ENCODE measurements around the gene PPP1R1A.

The PPP1R1A gene, protein sequence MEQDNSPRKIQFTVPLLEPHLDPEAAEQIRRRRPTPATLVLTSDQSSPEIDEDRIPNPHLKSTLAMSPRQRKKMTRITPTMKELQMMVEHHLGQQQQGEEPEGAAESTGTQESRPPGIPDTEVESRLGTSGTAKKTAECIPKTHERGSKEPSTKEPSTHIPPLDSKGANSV

DNA sequence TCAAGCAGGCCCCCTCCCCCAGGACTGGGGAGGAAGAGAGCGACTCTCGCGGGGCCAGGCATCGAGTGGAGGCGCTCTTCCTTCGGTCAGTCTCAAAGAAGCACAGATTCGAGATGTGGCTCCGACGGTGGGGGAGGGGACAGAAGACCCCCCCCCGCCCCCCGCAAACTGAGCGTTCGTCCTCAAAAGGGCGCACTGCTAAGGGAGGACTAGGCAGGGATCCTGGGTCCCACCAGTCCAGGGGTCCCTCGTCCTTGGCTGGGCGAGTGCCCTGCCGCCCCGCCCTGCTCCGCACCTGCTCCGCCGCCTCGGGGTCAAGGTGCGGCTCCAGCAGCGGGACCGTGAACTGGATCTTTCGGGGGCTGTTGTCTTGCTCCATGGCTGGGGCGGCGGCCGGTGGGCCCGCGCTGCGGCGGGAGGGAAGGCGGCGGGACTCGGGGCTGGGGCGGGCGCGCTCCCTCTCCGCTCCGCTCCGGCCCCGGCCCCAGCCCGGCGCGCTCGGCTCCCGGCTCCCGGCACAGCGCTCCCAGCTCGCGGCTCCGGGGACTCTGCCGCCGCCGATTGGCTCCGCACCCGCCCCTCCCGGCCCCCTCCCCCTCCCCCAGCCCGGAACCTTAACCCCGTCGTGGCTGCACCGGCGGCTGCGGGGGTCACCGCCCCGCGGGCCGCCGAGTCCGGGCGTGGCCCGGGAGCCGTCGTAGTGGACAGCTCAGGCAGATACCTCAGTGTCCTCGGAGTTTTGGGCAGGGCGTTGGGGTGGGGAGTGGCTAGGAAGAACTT is at the start of gene PPP1R1A:
TSS of gene PPP1R1A (minus strand) at position 550 of the 780 bp plus-strand sequence. CDS start at position 379, 171 bp downstream.
- DNase-seq (ENCODE audit: low read depth in 2 of 2): no peak

DNA sequence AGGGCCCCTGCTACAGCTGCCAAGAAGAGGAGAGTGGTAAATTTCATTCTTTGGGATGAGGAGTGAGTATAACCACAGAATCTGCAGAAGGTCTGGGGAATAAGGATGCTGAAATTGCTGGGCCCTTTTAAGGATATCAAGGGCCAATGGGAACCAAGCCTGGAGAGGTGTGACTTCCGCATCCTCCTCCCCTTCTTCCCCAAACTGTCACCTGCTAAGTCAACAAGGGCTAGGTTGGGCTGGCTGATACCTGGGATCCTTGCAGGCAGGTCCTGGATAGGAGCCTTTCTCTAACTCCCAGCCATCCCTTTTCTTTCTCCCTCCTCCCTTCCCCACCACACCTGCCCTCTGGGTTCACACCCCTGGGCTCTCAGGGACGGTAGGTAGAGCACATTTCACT is 46.3 kb upstream of the PPP1R1A start, which contains the start of gene LACRT:
TSS of gene LACRT (minus strand) at position 101 of the 400 bp plus-strand sequence. CDS start at position 47, 54 bp downstream.
- DNase-seq (ENCODE audit: low read depth in 2 of 2): no peak

DNA sequence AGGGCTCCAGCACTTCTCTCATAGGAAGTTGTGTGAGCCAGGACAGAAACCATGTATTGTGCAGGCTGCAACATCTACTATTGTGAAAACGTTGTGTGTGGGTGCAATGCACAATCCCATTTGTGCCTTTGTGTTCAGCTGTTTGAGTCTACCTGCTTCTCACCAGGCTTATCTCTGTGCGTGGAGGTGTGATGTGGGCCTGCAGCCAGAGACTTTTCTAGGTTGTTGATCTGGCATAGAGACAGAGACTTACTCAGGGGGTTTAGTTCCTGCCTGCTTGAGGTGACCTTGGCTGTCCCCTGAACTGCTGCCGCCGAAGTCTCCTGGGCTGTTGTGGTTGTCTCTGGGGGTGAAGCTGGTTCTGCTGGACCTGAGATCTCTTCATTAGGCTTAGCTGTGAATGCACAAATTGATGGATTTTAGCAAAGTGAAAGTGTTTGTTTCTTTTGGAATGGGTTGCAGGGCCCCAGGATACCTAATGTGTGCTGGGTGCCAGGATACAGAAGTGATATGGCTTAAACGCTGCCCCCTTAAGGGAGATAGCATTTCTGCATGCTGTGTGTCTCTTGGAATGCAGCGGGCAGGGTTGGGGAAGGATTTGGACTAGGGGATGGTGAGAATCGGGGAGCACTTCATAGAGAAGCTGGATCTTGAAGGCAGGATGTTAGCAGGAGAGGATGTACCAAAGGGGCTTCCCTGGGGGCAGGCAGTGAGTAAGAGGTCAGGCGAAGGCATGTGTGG is 43.7 kb upstream of the PPP1R1A start:
- no peak for DNase-seq (ENCODE audit: low read depth in 2 of 2)

DNA sequence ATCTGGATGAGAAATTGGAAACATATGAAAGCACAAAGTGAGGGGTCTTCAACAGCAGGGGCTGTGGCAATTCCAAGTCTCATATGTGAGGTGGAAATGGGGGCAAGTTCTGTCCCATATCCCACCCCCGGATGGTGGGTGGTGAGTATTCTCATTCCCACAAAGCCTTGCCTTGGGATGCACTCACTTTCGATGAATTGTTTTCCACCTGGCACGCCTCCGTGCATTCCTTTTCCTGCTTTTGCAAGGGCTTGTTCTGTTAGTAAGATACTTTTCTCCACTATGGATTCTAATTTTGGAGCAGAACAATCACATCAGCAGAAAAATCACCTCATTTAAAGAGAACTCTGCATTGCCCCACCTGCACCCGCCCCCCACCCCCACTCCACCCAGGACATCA is 43.1 kb upstream of the PPP1R1A start:
- no peak for DNase-seq (ENCODE audit: low read depth in 2 of 2)

DNA sequence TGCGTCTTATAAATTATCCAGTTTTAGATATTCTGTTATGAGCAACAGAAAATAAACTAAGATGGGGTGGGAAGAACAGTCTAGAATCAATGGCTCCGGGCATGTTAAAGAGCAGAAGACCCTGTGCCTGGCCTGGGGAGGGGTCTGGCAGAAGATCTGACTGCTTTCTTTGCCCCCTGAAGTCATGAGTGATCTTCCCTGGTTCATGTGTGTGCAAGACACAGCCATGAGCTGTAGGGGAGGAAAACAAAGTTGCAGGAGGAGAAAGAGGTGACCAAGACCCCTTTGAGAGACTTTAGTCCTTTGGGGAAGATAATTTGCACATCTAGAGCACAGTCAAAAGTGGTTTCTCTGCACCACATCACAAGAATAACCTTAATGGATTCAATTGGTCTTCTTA is 41.5 kb upstream of the PPP1R1A start:
- no peak for DNase-seq (ENCODE audit: low read depth in 2 of 2)

DNA sequence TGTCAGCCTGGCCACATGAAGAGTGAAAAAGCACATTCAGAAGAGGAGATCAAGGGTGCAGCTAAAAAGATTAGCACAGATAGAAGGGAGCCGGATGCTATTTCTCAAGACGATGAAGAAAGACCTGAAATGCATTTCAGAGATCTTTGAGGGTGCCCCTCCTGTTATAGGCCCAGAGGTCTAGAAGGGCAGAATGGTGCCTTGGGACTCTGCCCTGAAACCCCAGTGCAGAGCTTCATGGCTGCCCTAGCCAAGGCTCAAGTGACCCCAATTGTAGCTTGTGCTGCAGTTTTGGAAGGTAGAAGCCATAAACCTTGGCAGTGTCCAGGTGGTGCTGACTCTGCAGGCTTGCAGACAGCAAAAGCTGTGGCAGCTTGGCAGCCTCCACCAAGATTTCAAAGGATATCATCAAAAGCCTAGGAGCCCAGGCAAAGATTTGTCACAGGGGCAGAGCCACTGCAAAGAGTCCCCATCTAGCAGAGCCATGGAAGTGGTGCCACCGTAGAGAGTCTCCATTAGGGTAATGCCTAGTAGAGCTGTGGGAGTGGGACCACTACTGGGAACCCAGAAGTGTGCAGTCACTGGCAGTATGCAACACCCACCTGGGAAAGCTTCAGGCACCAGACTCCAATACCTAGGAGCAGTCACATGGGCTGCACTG is 39.9 kb upstream of the PPP1R1A start:
- DNase-seq (ENCODE audit: low read depth in 2 of 2): no peak

DNA sequence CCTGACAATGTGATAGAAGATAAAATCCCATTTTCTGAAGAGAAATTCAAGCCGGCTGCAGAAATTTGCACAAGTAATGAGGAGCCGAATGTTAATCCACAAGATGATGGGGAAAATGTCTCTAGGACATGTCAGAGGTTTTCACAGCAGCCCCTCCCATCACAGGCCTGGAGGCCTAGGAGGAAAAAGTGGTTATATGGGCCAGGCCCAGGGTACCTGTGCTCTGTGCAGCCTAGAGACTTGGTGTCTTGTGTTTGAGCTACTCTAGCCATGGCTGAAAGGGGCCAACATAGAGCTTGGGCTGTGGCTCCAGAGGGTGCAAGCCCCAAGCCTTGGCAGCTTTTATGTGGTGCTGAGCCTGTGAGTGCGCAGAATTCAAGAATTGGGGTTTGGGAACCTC is 38.8 kb upstream of the PPP1R1A start:
- no peak for DNase-seq (ENCODE audit: low read depth in 2 of 2)

DNA sequence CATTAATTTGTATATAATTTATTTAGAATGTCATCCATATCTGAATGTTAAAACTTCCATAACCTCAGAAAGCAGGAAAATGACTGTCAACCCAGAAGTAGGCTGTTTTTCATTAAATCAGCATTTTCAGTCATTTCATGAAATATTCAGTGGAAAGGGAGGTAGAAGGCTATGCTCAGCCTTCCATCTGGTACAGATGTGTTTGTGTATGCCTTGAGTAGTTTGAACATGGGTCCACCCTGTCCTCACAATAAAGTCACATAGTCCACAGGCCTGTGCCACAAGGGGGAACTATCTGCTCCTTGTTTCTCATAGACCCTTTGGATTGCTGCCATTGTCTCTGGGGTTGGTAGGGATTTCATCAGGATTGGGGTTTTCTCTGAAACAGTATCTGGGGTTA is 37.1 kb upstream of the PPP1R1A start:
- DNase-seq (ENCODE audit: low read depth in 2 of 2): no peak

DNA sequence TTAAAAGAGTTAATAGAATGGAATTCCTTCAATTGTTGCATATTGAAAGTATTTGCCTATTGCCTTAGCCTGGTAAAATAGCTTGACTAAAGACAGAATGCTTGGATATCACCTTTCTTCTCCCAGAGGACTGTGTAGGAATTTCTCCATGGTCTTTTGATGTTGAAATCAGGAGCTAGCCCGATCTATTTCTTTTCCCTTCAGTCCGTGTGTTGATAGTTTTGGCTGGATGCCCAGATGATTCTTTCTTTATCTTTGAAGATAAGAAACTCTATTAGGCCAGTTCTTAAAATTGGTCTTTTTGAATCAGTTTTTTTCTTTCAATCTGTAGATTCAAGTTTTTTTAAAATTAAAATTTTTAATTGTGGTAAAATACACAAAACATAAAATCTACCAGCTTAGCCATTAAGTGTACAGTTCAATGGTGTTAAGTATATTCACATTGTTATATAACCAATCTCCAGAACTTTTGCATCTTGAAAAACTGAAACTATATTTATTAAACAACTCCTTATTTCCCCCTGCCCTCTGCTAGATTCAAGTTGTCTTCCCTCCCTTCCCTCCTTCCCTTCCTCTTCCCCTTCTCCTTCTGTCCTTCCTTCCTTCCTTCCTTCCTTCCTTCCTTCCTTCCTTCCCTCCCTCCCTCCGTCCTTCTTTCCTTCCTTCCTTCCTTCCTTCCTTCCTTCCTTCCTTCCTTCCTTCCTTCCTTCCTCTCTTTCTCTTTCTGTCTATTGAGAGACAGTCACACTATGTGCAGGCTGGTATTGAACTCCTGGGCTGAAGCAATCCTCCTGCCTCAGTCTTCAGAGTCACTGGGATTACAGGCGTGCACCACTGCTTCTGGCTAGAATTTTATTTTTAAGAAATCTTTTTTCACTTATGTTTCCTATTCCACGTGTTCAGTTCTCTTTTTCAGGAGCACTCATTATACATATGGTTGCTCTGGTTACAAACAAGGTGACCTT is 36.1 kb upstream of the PPP1R1A start:
- DNase-seq (ENCODE audit: low read depth in 2 of 2): no peak

DNA sequence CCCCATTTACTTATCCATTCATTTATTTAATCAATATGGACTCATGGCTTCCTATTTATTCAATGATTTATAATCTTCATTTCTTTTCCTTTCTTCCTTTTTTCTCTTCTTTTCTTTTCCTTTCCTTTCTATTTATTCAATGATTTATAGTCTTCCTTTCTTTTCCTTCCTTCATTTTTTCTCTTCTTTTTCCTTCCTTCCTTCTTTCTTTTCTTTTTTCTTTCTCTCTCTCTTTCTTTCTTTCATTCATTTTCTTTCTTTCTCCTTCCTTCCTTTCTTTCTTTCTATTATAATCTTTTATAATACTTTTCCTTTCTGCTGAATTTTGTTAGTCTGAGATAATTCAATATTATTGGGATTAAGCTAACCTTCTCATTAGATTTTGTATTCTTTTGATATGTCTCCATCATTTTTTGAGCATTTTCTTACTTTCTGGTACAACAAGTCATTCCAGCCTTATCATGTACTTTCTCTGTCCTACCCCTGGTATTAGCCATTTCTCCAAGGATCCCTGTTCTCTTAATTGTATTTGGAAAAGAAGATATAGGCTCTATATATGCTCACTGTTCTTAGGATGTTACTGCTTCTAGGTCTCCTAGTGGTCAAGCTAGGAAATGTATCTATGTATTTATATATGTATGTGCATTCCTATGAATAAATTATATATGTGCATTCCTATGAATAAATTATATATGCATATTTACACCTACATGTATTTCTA is 34.2 kb upstream of the PPP1R1A start:
- no peak for DNase-seq (ENCODE audit: low read depth in 2 of 2)

DNA sequence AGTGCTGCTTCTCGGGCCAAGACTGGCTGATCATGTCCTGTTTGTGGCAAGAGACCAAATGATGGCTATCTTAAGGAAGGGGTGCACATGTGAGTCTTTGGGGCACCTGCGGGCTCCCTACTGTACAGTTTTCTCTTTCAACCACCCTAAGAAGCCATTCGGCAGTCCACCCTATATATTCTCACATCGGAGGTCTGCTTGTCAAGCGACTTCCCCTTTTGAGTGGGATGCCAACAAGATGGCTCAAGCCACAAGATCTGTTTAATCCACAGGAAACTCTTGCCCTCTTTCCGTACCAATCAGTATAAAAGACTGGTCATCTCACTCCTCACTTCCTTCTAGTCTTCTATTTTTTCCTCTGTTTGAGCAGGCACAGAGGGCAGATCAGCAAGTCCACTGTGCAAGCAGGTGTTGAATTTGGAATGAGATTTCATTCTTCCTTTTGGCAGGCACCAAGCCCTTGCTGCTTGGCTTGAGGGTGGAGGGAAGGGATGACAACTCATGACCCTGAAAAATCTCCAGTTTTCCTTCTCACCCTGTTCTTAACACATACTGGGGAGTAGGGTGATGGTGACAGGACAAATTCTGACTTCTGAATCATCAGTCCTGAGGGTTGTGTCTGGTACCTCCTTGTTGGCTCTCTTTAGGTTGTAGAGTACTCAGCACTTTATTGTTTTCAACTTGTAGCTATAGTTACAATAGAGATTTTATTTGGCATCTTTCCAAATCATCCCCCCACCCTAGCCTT is 28.6 kb upstream of the PPP1R1A start:
- DNase-seq (ENCODE audit: low read depth in 2 of 2): no peak

DNA sequence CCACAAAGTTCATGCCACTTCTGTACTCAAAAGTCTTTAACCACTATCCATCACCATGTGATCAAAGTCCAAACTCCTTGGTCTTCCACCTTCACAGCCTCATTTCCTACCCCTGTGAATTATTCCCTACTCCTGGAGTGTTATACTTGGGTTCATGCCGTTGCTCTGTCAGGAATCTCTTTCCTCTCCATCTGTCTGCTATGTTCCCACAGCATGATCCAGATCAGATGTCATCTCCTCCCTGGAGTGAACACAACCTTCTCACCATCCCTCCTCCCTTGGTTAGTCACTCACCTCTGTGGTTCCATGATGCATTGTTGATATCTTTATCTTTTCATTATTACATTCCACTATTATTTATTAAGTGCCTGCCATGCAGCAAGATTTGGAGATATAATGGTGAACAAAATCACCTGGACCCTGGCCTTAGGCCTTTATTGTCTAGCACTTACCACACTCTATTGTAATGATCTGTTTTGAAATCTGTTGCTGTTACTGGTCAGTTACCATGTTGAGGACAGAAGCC is 23.8 kb upstream of the PPP1R1A start:
- no peak for DNase-seq (ENCODE audit: low read depth in 2 of 2)

DNA sequence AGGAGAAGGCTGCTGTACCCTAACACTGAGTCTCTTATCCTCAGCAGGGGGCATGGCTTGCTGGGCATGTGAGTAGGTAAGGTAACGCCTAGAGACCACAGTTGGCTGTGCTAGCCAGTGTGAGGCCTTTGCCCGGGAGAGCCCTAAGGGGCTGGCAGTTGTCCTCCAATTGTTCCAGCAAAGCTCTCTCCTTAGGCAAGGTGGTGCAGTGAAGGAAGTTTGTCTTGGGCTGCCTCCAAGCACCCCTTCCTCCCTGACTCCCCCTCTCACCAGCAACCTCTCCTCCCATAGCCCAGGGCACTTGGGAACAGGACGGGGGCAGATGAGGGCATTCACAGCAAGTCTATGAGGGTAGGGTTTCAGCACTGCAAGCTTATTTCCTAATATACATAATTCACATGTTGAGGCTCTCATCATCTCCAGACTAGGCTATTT is 23.3 kb upstream of the PPP1R1A start:
- no peak for DNase-seq (ENCODE audit: low read depth in 2 of 2)

DNA sequence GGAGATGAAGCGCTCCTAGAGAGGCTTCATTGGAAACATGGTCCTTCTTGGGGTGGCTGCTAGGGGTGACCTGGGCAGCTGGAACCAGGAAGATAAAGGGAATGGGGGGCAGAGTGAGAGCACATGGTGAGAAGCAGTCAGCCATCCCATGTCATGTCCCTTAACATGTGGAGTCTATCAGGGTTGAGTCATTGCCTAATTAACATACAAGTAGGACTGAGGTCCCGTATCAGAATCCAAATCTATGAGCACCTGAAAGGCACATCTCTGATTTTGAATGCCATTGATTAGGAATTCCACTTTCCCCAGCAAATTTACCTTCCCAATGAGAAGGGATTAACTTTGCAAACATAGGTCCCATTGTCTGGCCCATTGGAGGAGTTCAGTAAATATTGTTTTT is 20.3 kb upstream of the PPP1R1A start:
- DNase-seq (ENCODE audit: low read depth in 2 of 2): no peak

DNA sequence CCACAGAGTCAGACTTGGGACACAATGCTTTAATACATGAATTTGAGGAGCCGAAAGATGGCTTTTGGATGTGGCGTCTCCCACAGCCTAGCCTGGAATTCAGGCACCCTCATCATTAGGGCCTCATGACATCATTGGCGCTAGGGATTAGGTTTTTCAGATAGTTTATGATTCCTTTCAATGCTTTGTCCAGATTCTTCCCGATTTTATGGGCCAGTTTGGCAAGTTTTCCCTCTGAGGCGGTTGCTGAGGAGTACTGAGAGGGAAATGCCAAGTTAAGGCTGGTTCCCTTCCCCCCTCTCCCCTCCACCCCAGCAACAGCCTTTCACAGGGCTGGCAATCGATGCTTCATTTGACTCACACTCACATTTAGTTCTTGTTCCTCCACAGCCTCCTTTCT is 19.7 kb upstream of the PPP1R1A start:
- DNase-seq (ENCODE audit: low read depth in 2 of 2): no peak

DNA sequence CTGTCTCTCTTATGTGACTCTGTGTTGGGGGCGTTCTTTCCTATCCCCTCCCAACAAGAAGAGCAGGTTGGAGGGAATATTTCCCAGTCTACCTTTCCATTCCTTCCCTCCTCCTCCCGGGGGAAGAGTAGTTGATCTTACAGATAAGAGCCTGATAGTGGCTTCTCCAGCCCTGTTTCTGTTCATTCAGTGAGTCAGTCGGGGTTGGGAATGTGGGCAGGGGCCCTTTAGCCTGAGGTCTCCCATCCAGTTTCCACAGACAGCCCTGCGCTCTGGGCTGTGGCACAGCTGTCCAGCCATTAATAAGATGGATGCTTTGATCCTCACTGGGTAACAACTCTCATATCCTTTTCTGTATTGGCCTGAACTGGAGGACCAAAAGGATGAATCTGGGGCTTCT is 18.1 kb upstream of the PPP1R1A start:
- no peak for DNase-seq (ENCODE audit: low read depth in 2 of 2)

DNA sequence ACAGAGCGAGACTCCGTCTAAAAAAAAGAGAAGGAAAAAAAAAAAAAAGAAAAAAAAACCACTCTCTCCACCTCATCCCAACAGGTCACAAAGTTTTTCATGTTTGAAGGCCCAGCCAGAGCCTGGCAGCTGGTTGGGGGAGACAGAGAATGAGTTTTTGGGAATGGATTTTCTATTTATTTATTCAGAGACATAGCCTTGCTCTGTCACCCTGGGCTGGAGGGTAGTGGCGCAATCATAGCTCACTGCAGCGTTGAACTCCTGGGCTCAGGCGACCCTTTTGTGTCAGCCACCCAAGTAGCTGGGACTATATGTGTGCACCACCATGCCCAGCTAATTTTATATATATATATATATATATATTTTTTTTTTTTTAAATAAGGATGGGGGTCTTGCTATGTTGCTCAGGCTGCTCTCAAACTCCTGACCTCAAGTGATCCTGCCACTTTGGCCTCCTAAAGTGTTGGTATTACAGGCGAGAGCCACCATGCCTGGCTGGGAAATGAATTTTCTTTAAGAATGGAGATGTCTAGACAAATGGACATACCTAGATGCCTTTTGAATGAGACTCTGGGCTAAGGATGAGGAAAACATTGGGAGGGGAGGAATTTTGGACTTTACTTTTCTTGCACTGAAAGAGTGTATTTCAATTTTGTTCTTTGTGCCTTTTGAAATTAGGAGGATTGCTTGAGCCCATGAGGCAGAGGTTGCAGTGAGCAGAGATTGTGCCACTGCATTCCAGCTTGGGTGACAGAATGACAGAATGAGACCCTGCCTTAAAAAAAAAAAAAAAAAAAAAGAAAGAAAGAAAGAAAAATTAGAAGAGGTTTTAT is 16.9 kb upstream of the PPP1R1A start:
- DNase-seq (ENCODE audit: low read depth in 2 of 2): no peak

DNA sequence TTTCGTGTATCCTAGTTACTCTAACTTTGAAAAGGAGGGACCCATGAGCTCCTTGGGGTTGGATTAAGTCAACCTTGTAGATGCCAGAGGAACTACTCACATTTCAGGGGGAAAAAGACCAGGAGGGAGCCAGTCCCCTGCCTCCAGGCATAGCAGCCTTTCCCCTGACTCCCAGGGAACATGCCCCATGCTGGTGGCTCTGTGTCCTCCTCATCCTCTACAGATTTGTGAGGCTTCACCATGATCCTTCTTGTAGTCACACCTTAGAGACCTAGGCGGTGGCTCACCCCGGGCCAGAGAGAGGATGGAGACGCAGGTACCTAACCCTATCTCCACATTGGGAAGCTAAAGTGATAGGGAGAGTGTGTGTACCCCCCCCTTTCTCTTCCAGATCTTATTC is 16.0 kb upstream of the PPP1R1A start:
- no peak for DNase-seq (ENCODE audit: low read depth in 2 of 2)

Data from stimulated activated CD8-positive, alpha-beta memory T cell treated with anti-CD3 and anti-CD28 coated beads, Interleukin-15, amount 100 ng/mL, for 4 hours (primary cell).